Fibroblast of gingiva (primary cell): ENCODE data around the gene SYNGR2.

Source experiments
- DNase-seq: peaks from one replicate; pipeline ENCODE4 v3.0.0-alpha.2; 2011; ENCODE audit warnings: low read depth

SYNGR2 gene

DNA sequence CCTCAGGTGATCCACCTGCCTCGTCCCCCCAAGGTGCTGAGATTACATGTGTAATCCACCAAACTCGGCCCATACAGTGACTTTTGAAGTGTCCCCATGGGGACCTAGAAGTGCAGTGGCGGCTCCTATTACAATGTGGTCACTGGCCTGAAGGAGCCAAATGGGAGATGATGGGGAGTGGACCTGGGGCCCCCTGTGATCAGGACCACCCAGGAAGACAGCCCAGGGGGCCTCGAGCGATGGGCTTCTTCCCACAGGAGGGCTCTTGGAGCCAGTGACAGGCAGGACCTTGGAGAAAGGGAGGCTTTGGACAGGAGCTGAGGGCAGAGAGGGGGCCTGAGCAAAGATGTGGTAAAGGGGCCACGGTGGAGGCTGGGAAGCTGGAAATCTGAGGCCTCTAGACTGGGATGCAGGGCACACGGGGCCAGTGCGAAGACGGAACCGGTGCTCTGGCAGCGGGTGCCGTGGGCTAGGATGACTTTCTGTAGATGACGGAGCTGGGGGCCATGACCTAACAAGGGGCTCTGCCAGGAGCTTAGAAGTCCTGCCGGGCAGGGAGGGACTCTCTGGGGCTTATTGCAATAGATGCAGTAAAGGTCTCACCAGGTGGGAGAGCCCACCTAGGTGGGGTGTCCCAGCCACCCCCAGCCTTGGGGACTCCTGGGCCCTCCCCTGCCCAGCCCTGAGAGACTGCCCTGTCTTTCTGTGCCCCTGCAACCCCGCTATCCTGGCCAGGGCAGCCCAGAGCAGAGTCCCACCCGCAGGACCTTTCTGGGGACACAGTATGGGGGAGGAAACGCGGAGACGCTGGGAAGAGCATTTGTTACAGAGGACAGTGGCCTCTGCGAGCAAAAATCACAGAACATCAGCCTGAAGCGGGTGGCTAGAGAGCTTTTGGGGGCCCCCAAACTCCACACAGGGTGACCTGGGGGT is 24.9 kb upstream of the SYNGR2 start:
- no peak for DNase-seq

DNA sequence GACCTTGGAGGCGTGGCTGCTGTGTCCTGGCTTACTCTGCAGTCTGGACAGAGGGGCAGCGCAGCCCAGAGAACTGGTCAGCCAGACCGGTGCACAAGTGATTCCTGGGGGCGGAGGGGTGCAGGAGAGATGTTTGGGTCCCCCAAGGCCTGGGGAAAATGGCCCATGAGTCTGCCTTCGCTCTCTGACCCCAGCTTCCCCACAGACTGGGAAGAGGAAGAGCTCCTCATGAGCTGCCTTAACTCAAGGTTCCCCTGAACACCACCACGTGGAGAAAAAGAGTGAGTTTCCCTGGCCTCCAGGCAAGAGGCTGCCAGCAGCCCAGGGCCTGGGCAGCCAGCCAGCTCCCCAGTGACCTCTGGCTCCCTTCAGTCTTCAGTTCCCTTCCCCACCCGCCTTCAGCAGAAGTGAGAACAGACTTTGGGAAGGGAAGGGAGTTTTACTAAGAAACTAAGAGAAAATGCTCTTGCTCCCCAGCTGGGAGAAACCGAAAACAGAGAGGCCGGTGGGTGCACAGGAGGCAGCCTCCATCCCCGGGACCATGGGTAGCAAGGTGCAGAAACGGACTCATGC is 24.1 kb upstream of the SYNGR2 start:
- peak; percentile 84 for DNase-seq

GRCh38 chr17:78144736-78145641 is 23.4 kb upstream of the SYNGR2 start:
- DNase-seq: peak; percentile 34

- no peak for DNase-seq
These were observed 21.9 kb upstream of the SYNGR2 start for GRCh38 chr17:78146471-78146869.

DNA sequence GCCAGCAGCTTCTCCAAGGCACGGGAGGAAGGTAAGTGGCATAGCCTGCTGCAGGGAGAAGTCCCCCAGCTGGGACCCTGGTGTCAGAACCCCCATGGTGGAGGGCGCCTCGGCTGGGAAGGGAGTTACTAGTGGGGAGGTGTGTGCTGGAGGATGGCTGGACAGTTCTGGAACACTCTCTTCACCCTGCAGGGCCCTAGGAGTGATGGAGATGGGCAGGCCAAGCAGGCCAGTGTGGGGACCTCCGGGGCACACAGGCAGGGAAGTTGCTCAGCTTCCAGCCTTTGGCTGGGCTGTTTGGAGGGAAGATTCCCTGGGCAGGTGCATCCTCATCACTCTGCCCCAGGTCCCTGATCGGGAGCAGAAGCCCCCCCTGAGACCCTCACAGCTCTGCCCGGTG is 21.5 kb upstream of the SYNGR2 start:
- DNase-seq: no peak

- no peak for DNase-seq
These were observed 20.9 kb upstream of the SYNGR2 start for GRCh38 chr17:78147315-78147998.

DNA sequence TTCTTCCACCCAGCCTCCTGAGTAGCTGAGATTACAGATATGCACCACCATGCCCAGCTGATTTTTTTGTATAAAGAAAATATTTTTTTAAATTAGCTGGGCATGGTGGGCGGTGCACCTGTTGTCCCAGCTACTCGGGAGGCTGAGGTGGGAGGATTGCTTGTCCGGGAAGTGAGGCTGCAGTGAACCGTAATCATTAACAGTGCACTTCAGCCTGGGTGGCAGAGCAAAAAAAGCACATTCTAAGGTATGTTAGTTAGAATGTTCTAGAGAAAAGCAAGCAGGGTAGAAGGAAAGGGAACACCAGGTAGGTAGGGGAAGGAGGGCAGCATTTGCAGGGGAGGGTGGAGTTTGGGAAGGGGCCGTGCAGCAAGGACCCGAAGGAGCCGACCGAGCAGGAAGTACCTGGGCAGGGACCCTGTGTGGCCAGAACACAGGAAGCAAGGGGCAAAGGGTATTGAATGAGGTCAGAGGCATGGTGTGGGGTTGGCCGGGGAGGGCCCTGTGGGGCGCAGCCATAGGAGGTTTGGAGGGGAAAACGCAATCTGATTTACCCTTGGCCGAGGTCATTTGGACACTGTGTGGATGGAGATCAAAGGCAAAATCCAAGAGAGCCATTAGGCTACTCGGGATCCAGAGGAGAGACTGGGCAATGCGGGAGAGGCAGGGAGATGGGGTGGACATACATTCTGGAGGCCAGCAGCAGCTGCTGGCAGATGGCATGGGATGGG is 19.9 kb upstream of the SYNGR2 start:
- no peak for DNase-seq

DNA sequence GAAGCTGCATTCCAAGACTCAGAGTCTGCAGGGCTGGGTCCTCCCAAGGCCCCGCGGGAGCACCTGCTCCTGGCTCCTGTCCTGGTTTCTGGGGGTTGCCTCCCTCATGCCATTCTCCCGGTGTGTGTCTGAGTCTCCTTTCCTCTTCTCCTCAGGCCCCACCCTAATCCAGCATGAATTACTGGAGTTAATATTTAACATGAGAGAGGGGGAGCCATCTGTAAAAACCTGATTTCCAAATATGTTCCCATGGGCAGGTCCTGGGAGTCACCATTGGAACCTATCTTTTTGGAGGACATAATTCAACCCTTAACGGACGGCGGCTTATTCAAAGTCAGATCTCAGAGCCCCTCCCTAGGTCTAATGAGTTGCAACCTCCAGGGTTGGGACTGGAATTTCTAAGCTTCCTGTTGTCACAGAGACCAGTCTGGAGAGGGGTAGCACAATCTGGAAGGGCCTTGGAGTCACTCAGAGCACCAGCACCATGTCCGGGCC is 16.8 kb upstream of the SYNGR2 start:
- DNase-seq: no peak

GRCh38 chr17:78154903-78155811 is 13.2 kb upstream of the SYNGR2 start:
- no peak for DNase-seq

- DNase-seq: peak; percentile 27
These were observed 8.7 kb upstream of the SYNGR2 start for GRCh38 chr17:78159575-78160158.

DNA sequence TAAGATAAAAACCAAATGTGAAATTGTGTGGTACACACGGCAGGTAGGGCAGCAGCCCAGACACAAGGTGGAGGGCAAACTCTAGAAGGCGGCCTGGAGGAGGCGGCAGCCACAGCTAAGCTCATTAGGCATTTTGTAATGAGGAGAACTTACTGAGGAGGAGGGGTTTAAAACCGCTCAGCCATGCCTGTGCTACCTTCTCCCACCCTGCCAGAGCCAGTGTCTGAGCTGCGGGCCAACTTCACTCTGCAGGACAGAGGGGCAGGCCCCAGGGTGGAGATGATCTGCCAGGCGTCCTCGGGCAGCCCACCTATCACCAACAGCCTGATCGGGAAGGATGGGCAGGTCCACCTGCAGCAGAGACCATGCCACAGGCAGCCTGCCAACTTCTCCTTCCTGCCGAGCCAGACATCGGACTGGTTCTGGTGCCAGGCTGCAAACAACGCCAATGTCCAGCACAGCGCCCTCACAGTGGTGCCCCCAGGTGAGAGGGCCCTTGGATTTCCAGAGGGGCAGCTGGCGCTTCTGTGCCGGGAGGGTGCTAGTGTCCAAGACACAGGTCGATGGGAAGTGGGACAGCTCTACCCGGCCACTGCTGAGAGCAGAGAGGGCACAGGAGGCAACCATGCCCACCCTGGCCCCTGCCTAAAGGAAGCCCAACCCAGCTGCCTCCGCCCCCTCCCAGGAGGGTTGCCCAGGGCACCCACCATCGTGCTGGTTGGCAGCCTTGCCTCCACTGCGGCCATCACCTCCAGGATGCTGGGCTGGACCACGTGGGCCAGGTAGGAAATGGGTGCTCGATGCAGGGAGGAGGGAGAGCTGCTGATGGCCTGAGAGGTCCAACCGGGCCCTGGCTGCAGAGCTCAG is 4.3 kb upstream of the SYNGR2 start:
- DNase-seq: no peak

- no peak for DNase-seq
These were observed 3.4 kb upstream of the SYNGR2 start for GRCh38 chr17:78164748-78165607.

- DNase-seq: no peak
These were observed 2.0 kb upstream of the SYNGR2 start for GRCh38 chr17:78166416-78166815.

DNA sequence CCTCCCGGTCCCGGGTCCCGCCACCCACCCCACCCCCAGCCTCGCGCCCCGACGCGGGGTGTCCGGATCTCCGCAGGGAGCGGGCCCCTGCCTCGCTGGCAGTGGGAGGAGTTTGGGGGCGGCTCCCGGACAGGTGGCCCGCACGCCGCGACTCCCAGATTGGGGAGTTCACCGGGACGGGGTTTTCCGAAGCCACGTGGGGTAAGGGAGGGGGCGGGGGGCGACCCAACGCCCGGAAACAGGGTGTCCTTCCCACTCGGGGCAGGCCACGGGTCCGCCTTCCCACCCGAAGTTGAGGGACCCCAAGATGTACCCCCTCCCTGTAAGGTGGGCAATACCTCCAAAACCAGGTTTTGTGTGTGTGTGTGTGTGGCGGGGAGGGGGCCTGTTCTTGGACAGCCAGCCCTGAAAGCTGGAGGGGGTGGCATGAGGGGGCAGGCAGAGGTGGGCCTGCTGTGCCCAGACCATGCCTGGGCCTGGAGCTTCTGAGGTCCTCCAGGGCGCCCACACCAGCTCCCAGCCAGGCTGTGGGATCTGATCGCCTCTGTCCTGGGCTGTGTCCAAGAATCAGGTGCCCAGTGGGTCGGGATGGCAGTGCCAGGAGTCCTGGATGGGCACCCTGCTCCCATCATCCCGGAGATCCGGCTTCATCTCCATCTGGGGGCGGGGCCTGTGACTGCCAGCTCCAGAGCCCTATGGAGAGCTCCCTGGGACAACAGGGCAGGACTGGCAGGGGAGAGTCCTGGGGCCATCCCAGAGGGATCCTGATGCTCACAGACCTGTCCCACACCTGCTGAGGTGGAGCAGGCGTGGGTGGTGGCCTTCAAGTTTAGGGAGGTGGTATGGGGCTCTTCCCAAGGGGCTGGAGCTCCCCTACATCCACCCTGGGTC is 767 bp downstream of the SYNGR2 start:
- peak; percentile 37 for DNase-seq

DNA sequence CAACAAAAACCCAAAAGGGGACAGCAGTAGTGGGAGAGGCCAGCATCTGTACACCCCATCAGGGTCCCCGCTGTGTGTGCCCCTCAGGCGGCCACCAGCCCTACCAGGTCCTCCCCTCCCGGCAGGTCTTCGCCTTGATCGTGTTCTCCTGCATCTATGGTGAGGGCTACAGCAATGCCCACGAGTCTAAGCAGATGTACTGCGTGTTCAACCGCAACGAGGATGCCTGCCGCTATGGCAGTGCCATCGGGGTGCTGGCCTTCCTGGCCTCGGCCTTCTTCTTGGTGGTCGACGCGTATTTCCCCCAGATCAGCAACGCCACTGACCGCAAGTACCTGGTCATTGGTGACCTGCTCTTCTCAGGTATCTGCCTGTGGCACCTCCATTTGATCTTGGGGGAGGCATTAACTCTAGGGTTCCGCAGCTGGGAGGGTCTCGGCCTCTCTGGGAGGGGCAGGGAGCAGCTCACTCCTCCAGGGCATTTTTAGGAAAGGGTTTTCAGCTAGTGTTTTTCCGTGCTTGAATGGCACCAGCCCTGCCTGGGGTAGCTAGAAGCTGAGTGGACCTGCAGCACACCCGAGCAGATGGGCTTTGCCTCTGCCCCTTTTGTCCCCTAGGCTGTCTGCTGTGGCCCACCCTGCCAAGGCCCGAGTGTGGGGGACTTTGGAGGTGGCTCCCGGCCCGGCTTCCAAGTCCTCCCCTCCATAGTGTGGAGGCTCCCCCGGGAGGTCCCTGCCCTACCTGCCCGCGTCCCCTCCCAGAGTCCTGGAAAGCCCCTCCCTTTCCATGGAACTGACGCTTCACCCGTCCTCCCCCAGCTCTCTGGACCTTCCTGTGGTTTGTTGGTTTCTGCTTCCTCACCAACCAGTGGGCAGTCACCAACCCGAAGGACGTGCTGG is 2.6 kb downstream of the SYNGR2 start:
- DNase-seq: no peak
